OCI-LY3 (cell line): Measurements from ENCODE around the gene MAPK7.
"Not testable (repeated sequence)": the region's sequence is repeated elsewhere in the genome, so short reads cannot be mapped to it uniquely, and the experiment has no call there.

Experiments
- H2AFZ ChIP-seq: fragments of 200-600, 300-600 bp; shearing (Covaris generic); 2 replicates; pipeline ENCODE4 v1.6.0; 2014; ENCODE audit warnings: antibody characterized with exemption, low read depth, low read length
- H3K27ac ChIP-seq: fragments of 200-600, 300-600 bp; sonication (generic); 2 replicates; pipeline ENCODE4 v1.5.1; 2014; ENCODE audit warnings: mild to moderate bottlenecking, low read length, moderate library complexity, mixed read lengths
- H3K27me3 ChIP-seq: fragments of 200-600, 300-600 bp; sonication (generic); 2 replicates; pipeline ENCODE4 v1.6.1; 2014; ENCODE audit warnings: low read depth, low read length, mixed read lengths
- H3K36me3 ChIP-seq: fragments of 200-600, 300-600 bp; sonication (generic); replicated peaks from 2 replicates; pipeline ENCODE3; 2014; ENCODE audit warnings: low read depth, low read length, mixed read lengths
- H3K4me1 ChIP-seq: fragments of 300-600, 200-600 bp; sonication (generic); 2 replicates; pipeline ENCODE4 v1.6.1; 2014; ENCODE audit warnings: low read length, mixed read lengths
- H3K4me2 ChIP-seq: fragments of 200-600, 300-600 bp; sonication (generic); 2 replicates; pipeline ENCODE4 v1.6.1; 2014; ENCODE audit warnings: low read length, mixed read lengths
- H3K4me3 ChIP-seq: fragments of 300-600, 200-600 bp; sonication (generic); 2 replicates; pipeline ENCODE4 v1.5.1; 2014; ENCODE audit warnings: antibody characterized with exemption, mild to moderate bottlenecking, low read length, moderate library complexity
- H3K79me2 ChIP-seq: fragments of 300-600, 200-600 bp; shearing (Covaris generic); 2 replicates; pipeline ENCODE4 v1.6.1; 2014; ENCODE audit warnings: mild to moderate bottlenecking, low read length, mixed read lengths
- H3K9ac ChIP-seq: fragments of 300-600, 200-600 bp; shearing (Covaris generic); 2 replicates; pipeline ENCODE4 v1.6.0; 2014; ENCODE audit warnings: mild to moderate bottlenecking, low read length, moderate library complexity
- H3K9me3 ChIP-seq: fragments of 200-600, 300-600 bp; shearing (Covaris generic); 2 replicates; pipeline ENCODE4 v1.6.1; 2014; ENCODE audit warnings: low read length, mixed read lengths; ENCODE audit not compliant: insufficient read depth
- H4K20me1 ChIP-seq: fragments of 200-600, 300-600 bp; sonication (generic); 2 replicates; pipeline ENCODE4 v1.6.1; 2016; ENCODE audit warnings: low read length, mixed read lengths; ENCODE audit not compliant: insufficient read depth
- EZH2phosphoT487 ChIP-seq: fragments of 200-600 bp; shearing (Covaris generic); IDR thresholded peaks from 2 replicates; pipeline ENCODE4 v1.6.1; 2018; ENCODE audit warnings: antibody characterized with exemption, mixed run types, low read depth
- TF ChIP-seq, protein P1 (sequence below): fragments of 200-600, 300-600 bp; sonication (generic); IDR thresholded peaks from 2 replicates; pipeline ENCODE4 v1.5.1; 2014; ENCODE audit warnings: antibody characterized with exemption, low read length, low read depth

Gene MAPK7

GRCh38 chr17:19346351-19347255 lies 31.7 kb upstream of the MAPK7 start:
- H4K20me1 ChIP-seq: no peaks in the 10 kb centered on the region
- no peak overlapping the region for H3K4me2 ChIP-seq
- H3K27ac ChIP-seq: no peak overlapping the region
- no peaks in the 10 kb centered on the region for H3K4me1 ChIP-seq
- H3K9me3 ChIP-seq: no peaks in the 10 kb centered on the region
- H3K79me2 ChIP-seq: no peaks in the 10 kb centered on the region
- no peak overlapping the region for H3K9ac ChIP-seq
- no peak overlapping the region for H3K4me3 ChIP-seq
- no peak overlapping the region for H2AFZ ChIP-seq
- no peaks in the 10 kb centered on the region for H3K36me3 ChIP-seq
- no peak for TF ChIP-seq EZH2phosphoT487
- TF ChIP-seq, protein P1, sequence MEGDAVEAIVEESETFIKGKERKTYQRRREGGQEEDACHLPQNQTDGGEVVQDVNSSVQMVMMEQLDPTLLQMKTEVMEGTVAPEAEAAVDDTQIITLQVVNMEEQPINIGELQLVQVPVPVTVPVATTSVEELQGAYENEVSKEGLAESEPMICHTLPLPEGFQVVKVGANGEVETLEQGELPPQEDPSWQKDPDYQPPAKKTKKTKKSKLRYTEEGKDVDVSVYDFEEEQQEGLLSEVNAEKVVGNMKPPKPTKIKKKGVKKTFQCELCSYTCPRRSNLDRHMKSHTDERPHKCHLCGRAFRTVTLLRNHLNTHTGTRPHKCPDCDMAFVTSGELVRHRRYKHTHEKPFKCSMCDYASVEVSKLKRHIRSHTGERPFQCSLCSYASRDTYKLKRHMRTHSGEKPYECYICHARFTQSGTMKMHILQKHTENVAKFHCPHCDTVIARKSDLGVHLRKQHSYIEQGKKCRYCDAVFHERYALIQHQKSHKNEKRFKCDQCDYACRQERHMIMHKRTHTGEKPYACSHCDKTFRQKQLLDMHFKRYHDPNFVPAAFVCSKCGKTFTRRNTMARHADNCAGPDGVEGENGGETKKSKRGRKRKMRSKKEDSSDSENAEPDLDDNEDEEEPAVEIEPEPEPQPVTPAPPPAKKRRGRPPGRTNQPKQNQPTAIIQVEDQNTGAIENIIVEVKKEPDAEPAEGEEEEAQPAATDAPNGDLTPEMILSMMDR: no peak
- H3K27me3 ChIP-seq: no peaks in the 10 kb centered on the region

DNA sequence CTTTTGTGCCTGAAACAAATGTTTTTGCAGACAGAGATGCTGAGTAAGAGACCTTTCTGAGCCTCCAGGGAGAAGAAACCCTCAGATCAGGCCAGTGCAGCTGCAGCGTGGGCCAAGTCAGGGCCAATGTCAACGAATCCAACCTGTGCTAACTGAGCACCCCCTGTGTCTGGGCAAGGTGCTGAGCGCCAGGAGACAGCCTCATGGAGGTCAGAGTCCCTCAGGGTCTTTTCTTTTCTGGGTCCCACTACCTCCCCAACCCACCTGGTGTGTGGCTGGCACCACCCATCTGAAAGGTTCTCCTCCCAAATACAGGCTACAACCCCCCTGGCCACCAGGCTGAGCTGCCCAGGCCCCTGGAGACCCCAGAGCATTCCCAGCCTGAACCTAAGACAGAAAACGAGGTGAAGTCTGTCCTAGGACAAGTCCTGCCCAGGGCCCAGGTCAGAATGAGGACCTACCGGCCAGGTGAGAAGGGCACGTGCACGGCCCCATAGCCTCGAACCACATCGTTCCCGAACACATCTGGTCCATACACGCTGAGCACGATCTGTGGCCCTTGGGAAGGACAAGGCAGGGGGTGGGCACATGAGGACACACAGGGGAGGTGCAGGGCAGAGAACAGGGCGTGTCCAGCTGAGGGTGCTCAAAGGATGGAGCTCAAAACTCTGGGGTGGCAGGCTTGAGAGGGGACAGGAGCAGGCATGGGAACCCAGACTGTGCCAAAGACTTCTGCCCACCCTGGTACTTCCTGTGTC lies 30.8 kb upstream of the MAPK7 start:
- H2AFZ ChIP-seq: no peak overlapping the region
- H3K4me2 ChIP-seq: no peak overlapping the region
- no peaks in the 10 kb centered on the region for H3K9me3 ChIP-seq

GRCh38 chr17:19348081-19348650 lies 30.1 kb upstream of the MAPK7 start:
- H2AFZ ChIP-seq: no peak overlapping the region
- no peak overlapping the region for H3K27ac ChIP-seq
- no peak overlapping the region for H3K4me2 ChIP-seq
- no peak overlapping the region for H3K9ac ChIP-seq
- H3K4me3 ChIP-seq: no peak overlapping the region
- no peaks in the 10 kb centered on the region for H3K27me3 ChIP-seq
- H3K9me3 ChIP-seq: no peaks in the 10 kb centered on the region
- H3K4me1 ChIP-seq: no peaks in the 10 kb centered on the region
- no peaks in the 10 kb centered on the region for H3K36me3 ChIP-seq
- TF ChIP-seq, protein P1: no peak
- TF ChIP-seq EZH2phosphoT487: no peak
- no peaks in the 10 kb centered on the region for H3K79me2 ChIP-seq
- no peaks in the 10 kb centered on the region for H4K20me1 ChIP-seq

More for the DNA sequence above, 30.8 kb upstream of the MAPK7 start:
- Histone ChIP-seq H3K9ac (no peak overlapping the region), H3K79me2 (no peaks in the 10 kb centered on the region), H4K20me1 (no peaks in the 10 kb centered on the region), H3K4me3 (no peak overlapping the region), H3K27me3 (no peaks in the 10 kb centered on the region), H3K36me3 (no peaks in the 10 kb centered on the region), H3K4me1 (no peaks in the 10 kb centered on the region), H3K27ac (no peak overlapping the region)
- TF ChIP-seq, protein P1: no peak
- TF ChIP-seq EZH2phosphoT487: no peak

DNA sequence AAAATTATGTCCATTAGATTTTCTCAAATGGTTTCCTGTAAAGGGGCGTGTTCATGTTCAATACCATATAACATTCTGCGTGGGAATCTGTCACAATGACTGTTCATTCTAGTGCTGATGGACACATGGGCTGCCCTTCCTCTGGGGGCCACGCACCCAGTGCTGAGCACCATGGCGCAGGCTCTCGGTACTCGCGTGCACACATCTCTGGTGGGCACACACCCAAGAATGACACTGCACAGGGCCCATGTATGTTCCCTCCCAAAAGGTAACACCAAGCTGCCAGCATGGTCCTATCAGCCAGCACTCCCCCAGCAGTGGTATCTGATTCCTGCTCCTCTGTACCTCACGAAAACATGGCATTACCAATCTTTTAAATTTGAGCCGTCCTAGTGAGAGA lies 29.5 kb upstream of the MAPK7 start:
- Histone ChIP-seq H2AFZ (no peak overlapping the region), H3K27ac (no peak overlapping the region), H3K27me3 (no peaks in the 10 kb centered on the region)

GRCh38 chr17:19353401-19353800 lies 24.9 kb upstream of the MAPK7 start:
- not testable (repeated sequence) for H3K36me3 ChIP-seq, H3K4me3 ChIP-seq, H3K9me3 ChIP-seq, H3K79me2 ChIP-seq, H3K9ac ChIP-seq, H4K20me1 ChIP-seq, H3K27ac ChIP-seq, H3K4me2 ChIP-seq, H3K4me1 ChIP-seq, H3K27me3 ChIP-seq, H2AFZ ChIP-seq

More for the DNA sequence above, 29.5 kb upstream of the MAPK7 start:
- H4K20me1 ChIP-seq: no peaks in the 10 kb centered on the region
- no peak overlapping the region for H3K9ac ChIP-seq
- no peaks in the 10 kb centered on the region for H3K79me2 ChIP-seq
- H3K36me3 ChIP-seq: no peaks in the 10 kb centered on the region
- H3K9me3 ChIP-seq: no peaks in the 10 kb centered on the region
- TF ChIP-seq EZH2phosphoT487: no peak
- TF ChIP-seq, protein P1: no peak
- H3K4me1 ChIP-seq: no peaks in the 10 kb centered on the region
- no peak overlapping the region for H3K4me2 ChIP-seq
- H3K4me3 ChIP-seq: no peak overlapping the region
